ENCODE measurements around the gene CAMKMT. TPM values are rescaled to one million over a fixed set of nuclear protein-coding genes. Genes with fewer than 3 reads are reported as not detected.

Gene CAMKMT
- total and polyA plus RNA-seq, 2 donors (not counting 1 experiment from before 2014, with no cell fraction given): 6.2 to 23.3 TPM

- Mint-ChIP-seq H3K4me3 (peak overlapping the region; percentile 74), H3K27ac (no peak overlapping the region), H3K27me3 (peaks cover 87% of the 10 kb centered on the region), H3K9me3 (ENCODE audit: insufficient read depth) (no peaks in the 10 kb centered on the region), H3K4me1 (peaks cover 34% of the 10 kb centered on the region)
- DNase-seq: peak; percentile 41
- WGBS (ENCODE audit: insufficient coverage): 5% methylated on average over 17 of the region's 27 CpGs
- no peak overlapping the region for H3K27ac ChIP-seq (ENCODE audit: low read length in 2 of 2)
- POLR2A ChIA-PET: no interaction called here
- peak overlapping the region; percentile 24 for H2AFZ ChIP-seq (ENCODE audit: insufficient read depth, low read depth, low read length, poor library complexity, severe bottlenecking)
- H3K4me3 ChIP-seq (ENCODE audit: control extremely low read depth in 1 of 5, extremely low read depth in 1 of 5, insufficient read depth in 1 of 5, low read depth in 2 of 5, low read length in 4 of 5): peak overlapping the region in 3 of 5 experiments; percentile 27 to 62 (median 35)
- H4K20me1 ChIP-seq (ENCODE audit: control insufficient read depth, insufficient read depth, low read length, poor library complexity, severe bottlenecking): no peaks in the 10 kb centered on the region
- H3K4me1 ChIP-seq (ENCODE audit: control insufficient read depth in 2 of 2, insufficient read depth in 2 of 2, low read length in 2 of 2): peaks cover 32 to 50% of the 10 kb centered on the region in 2 donors
- H3K79me2 ChIP-seq (ENCODE audit: control insufficient read depth, insufficient read depth, low read length): no peaks in the 10 kb centered on the region
- peak overlapping the region; percentile 79 for H3K4me2 ChIP-seq (replicated peaks; ENCODE audit: low read depth, low read length, poor library complexity, severe bottlenecking)
- CTCF ChIA-PET: interaction anchor here (1.3 to 2.3 kb wide), 2 partner anchors 153 to 324 kb away, joined by 4 to 9 read pairs; no protein-coding TSS in a partner anchor
- peaks cover 0 to 89% (median 81%) of the 10 kb centered on the region in 4 experiments for H3K27me3 ChIP-seq (replicated peaks in 1 of 4; ENCODE audit: control extremely low read depth in 1 of 4, control insufficient read depth in 3 of 4, insufficient read depth in 4 of 4, low read length in 3 of 4)
- H3K36me3 ChIP-seq (replicated peaks in 1 of 2; ENCODE audit: control extremely low read depth in 1 of 2, control insufficient read depth in 1 of 2, extremely low read depth in 1 of 2, insufficient read depth in 2 of 2, low read length in 1 of 2): no peaks in the 10 kb centered on the region
- H3K9ac ChIP-seq (ENCODE audit: low read length): peak overlapping the region; percentile 53
- intact Hi-C loops (cut with micrococcal nuclease): loop anchor here (1.0 to 5.0 kb wide), 2 partner anchors 25 to 139 kb away; partner anchors contain the start of gene SIX3
- TF ChIP-seq CTCF (IDR thresholded peaks at IDR 0.05): no peak
- TF ChIP-seq EZH2 (IDR thresholded peaks at IDR 0.05; ENCODE audit: borderline replicate concordance, insufficient read depth, low read depth, low read length, poor library complexity, severe bottlenecking): no peak
- ATAC-seq (ENCODE audit: low read depth): no peak
- H3K9me3 ChIP-seq (ENCODE audit: control extremely low read depth in 1 of 3, control insufficient read depth in 2 of 3, insufficient read depth in 1 of 3, low read length in 2 of 3): peaks cover 0 to 23% (median 0%) of the 10 kb centered on the region in 3 donors
Measured at GRCh38 chr2:44802777-44803424, 441.2 kb downstream of the CAMKMT start.

All from B cell (primary cell).